Brain microvascular endothelial cell (primary cell): ENCODE results near the gene EXOC7.
A peak's percentile ranks its signal among the peaks of the same experiment; 100 is the strongest.

Experiments
- DNase-seq: peaks from one replicate; pipeline ENCODE4 v3.0.0-alpha.2; 2020
- H3K27ac ChIP-seq: fragments of 250-450 bp; sonication (Bioruptor Pico); 2 replicates; pipeline ENCODE4 v1.5.1; 2020; ENCODE audit warnings: mild to moderate bottlenecking, moderate library complexity
- H3K27me3 ChIP-seq: fragments of 250-450 bp; sonication (Bioruptor Pico); replicated peaks from 2 replicates; pipeline ENCODE4 v1.5.1; 2020; ENCODE audit warnings: mild to moderate bottlenecking
- H3K36me3 ChIP-seq: fragments of 250-450 bp; sonication (Bioruptor Pico); replicated peaks from 2 replicates; pipeline ENCODE4 v1.5.1; 2020; ENCODE audit warnings: mild to moderate bottlenecking
- H3K4me3 ChIP-seq: 2 replicates; pipeline ENCODE4 v1.5.1; 2011; ENCODE audit warnings: low read depth, mild to moderate bottlenecking, control low read depth, low read length, moderate library complexity
- CTCF ChIP-seq: IDR thresholded peaks from 2 replicates; pipeline ENCODE4 v1.5.1; 2011; ENCODE audit warnings: low read depth, mild to moderate bottlenecking, moderate library complexity, low read length, control low read depth, inconsistent platforms; ENCODE audit errors: missing control alignments
- in situ Hi-C: cut with HindIII; loops from 2 replicates; pipeline ENCODE4 v1.10.0; 2017; ENCODE audit warnings: low sequenced_read_pairs, low pct_ligation_motif_present

The EXOC7 gene

GRCh38 chr17:76088041-76088867, 15.3 kb downstream of the EXOC7 start:
- H3K4me3 ChIP-seq, result no peak overlapping the region
- peaks cover 71% of the 10 kb centered on the region for H3K36me3 ChIP-seq
- no peak for DNase-seq
- no peak overlapping the region for H3K27ac ChIP-seq
- in situ Hi-C loops, result no loop called here
- peak; percentile 20 for TF ChIP-seq CTCF
- H3K27me3 ChIP-seq, result no peaks in the 10 kb centered on the region

- DNase-seq, result no peak
- H3K27ac ChIP-seq, result no peak overlapping the region
- in situ Hi-C loops, result no loop called here
- H3K4me3 ChIP-seq, result no peak overlapping the region
- TF ChIP-seq CTCF, result no peak
- no peaks in the 10 kb centered on the region for H3K27me3 ChIP-seq
- peaks cover 64% of the 10 kb centered on the region for H3K36me3 ChIP-seq
Observed at GRCh38 chr17:76087531-76087930, 16.1 kb downstream of the EXOC7 start.

- TF ChIP-seq CTCF, result no peak
- in situ Hi-C loops, result no loop called here
- no peak for DNase-seq
- Histone ChIP-seq H3K27ac (no peak overlapping the region), H3K4me3 (no peak overlapping the region), H3K36me3 (peaks cover 61% of the 10 kb centered on the region), H3K27me3 (no peaks in the 10 kb centered on the region)
Observed at GRCh38 chr17:76086384-76086783, 17.2 kb downstream of the EXOC7 start.

- Histone ChIP-seq H3K4me3 (no peak overlapping the region), H3K27me3 (no peaks in the 10 kb centered on the region), H3K36me3 (peaks cover 59% of the 10 kb centered on the region), H3K27ac (no peak overlapping the region)
- no peak for DNase-seq
- no peak for TF ChIP-seq CTCF
- in situ Hi-C loops, result no loop called here
Observed at GRCh38 chr17:76085731-76086366, 17.7 kb downstream of the EXOC7 start.

GRCh38 chr17:76085066-76085730, 18.4 kb downstream of the EXOC7 start:
- Histone ChIP-seq H3K27me3 (peaks cover under 1% of the 10 kb centered on the region), H3K36me3 (peaks cover 54% of the 10 kb centered on the region), H3K4me3 (no peak overlapping the region), H3K27ac (no peak overlapping the region)
- no peak for TF ChIP-seq CTCF
- no peak for DNase-seq
- in situ Hi-C loops, result no loop called here
